Activated naive CD4-positive, alpha-beta T cell treated with anti-CD3 and anti-CD28 coated beads for 36 hours (primary cell): ENCODE data around the gene GABRG1. TPM values are rescaled to one million over a fixed set of nuclear protein-coding genes. Genes with fewer than 3 reads are reported as not detected.

Experiments used
- CTCF ChIA-PET: fragments of 350-600 bp; sonication (Branson Sonifier 250); formaldehyde crosslinking; loops from one replicate; lab custom pipeline; 2021; ENCODE audit warnings: antibody characterized with exemption; lab: Charles Lee
- DNase-seq: peaks from one replicate; pipeline ENCODE4 v3.0.0-alpha.2; 2020
- H3K27ac Mint-ChIP-seq: one replicate; pipeline ENCODE4 v1.8.0; 2021; ENCODE audit warnings: mild to moderate bottlenecking, mixed read lengths
- H3K27me3 Mint-ChIP-seq: one replicate; pipeline ENCODE4 v1.8.0; 2021; ENCODE audit warnings: low read depth, mixed read lengths
- H3K36me3 Mint-ChIP-seq: one replicate; pipeline ENCODE4 v1.8.0; 2021; ENCODE audit warnings: low read depth, mixed read lengths
- H3K4me1 Mint-ChIP-seq: one replicate; pipeline ENCODE4 v1.8.0; 2021; ENCODE audit warnings: low read depth, mixed read lengths
- H3K4me3 Mint-ChIP-seq: one replicate; pipeline ENCODE4 v1.8.0; 2021; ENCODE audit warnings: mild to moderate bottlenecking, moderate library complexity, mixed read lengths
- H3K9me3 Mint-ChIP-seq: one replicate; pipeline ENCODE4 v1.8.0; 2021; ENCODE audit warnings: mixed read lengths
- intact Hi-C: fragments of 100-400 bp; cut with micrococcal nuclease; formaldehyde crosslinking; loops from one replicate; pipeline ENCODE4 v1.15.1; 2023
- total RNA-seq, 2 experiments: library from RNA; stranded (reverse); gene quantifications; one replicate each; pipeline ENCODE4 v1.2.3, GENCODE V29; 2021

Gene GABRG1
- not detected for total RNA-seq

DNA sequence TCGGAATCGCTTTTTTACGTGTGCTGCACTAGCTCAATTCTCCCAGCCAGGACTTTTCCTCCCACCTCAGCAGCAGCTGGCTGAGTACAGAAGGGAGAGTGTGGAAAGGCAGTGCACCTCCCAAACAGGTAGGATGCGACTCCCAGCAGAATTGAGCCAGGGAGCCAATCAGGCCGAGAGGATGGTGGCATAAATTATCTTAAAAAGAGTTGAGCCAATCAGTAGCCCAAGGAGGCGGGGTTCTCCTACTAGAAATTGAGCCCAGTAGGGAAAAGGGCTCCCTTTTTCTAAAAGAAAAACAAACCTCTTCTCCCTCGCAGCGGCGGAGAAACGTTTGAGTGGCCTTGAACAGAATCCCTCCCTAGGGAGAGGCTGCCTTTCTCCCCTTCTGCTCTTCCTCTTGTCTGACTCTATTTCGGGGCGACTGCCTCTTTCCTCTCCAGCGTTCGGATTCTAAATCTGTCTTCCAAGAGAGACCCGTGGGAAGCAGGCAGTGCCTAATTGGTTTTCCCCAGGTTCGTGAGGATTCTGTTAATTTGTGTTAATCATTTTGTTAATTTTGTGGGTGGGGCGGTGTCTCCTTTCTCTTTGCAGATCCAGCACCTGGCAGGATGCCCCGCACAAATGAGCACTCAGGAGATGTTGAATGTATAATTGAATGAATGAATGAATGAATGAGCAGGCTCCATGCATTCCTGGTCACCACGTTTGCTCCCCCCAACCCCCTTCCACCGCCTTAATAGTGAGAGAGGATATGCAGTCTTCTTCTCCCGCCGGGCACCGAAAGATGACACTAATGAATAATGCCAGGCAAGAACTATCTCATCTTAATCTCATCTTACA lies at the start of gene GABRG1:
Gene GABRG1, minus strand, starts transcription at position 142 of the 843 bp plus-strand sequence. Its CDS starts 141 bp downstream, at position 1.
- intact Hi-C loops: no loop called here
- Mint-ChIP-seq H3K36me3 (no peaks in the 10 kb centered on the region), H3K27me3 (no peaks in the 10 kb centered on the region), H3K4me1 (no peaks in the 10 kb centered on the region), H3K9me3 (peaks cover 2% of the 10 kb centered on the region), H3K27ac (no peak within 1 kb of the TSS), H3K4me3 (no peak within 1 kb of the TSS)
- no peak for DNase-seq
- CTCF ChIA-PET: no interaction called here

DNA sequence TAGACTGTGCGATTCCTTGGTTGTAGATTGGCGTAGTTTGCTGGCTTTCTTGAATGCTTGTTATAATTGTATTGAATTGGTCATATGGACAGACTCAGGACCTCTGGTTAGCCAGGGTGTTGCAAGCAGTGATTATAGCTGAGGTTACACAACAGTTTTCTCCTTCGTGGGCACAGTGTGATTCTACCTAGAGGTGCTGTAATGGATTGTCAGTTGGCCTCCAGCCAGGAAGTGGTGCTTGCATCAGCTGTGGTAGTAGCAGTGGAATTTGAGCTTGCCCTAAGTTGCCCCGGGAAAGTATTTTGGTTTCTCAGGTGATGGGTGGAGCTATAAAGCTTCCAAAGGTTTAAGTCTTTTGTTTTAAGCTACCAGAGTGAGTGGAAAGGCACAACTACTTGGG lies 23.1 kb upstream of the GABRG1 start:
- H3K4me1 Mint-ChIP-seq: no peaks in the 10 kb centered on the region
- H3K4me3 Mint-ChIP-seq: no peak overlapping the region
- H3K36me3 Mint-ChIP-seq: no peaks in the 10 kb centered on the region
- no peak for DNase-seq
- intact Hi-C loops: no loop called here
- peaks cover 17% of the 10 kb centered on the region for H3K9me3 Mint-ChIP-seq
- CTCF ChIA-PET: no interaction called here
- H3K27me3 Mint-ChIP-seq: no peaks in the 10 kb centered on the region
- H3K27ac Mint-ChIP-seq: no peak overlapping the region

DNA sequence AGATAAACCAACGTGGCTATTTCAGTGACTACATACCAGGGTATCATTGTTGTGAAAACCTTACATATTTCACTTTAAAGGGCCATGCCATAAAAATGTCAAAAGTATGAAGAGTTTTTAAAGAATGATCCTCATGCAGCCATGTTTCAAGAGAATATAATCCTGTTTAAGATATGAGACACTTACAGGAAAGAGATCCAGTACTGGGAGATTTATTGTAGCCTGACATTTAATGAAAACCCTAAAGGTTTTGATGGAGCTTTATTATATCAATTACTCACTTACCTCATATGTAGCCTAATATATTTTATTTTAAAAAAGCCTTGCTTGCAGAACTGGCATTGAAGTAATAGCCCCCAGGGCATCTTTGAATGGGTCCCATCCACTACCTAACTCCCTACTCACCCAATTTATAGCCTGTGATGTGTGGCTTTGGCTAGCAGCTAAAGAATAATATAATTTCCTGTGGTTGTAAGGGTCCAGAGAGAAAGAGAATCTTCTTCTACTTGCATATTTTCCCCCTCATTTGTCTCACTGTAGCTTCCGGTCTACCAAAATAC lies 7.7 kb upstream of the GABRG1 start:
- H3K4me3 Mint-ChIP-seq: no peak overlapping the region
- H3K9me3 Mint-ChIP-seq: peaks cover 9% of the 10 kb centered on the region
- no peaks in the 10 kb centered on the region for H3K27me3 Mint-ChIP-seq
- CTCF ChIA-PET: no interaction called here
- H3K4me1 Mint-ChIP-seq: no peaks in the 10 kb centered on the region
- no peak for DNase-seq
- no peak overlapping the region for H3K27ac Mint-ChIP-seq
- intact Hi-C loops: no loop called here
- no peaks in the 10 kb centered on the region for H3K36me3 Mint-ChIP-seq

DNA sequence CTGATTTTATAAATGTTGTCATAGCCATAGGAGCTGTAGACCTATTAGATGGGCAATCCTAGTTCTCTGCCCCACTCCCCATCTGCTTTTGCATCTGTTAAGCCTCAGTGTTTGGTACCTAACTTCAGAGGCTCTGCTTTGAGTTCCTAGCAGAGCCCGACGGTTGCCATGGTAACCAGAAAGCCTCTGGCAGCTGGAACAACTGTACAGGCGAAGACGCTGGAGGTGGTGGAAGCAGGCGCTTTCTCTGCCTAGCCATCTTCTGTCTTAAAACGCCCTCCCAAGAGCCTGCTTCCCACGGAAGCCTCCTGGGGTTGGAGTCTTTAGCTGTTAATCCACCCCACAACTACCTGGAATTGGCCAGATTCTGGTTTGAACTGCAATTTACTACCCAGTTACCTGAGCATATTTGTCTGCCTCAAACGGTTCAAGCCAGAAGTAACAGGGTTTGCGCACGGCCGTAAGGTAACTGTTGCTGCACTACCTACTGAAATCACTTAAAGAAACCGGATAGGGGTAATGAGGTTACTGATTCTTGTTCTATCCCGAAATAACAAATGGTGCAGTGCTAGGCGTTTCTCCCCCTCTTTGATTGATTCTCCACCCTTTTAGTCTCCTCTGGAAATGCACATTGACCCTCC lies 1.0 kb upstream of the GABRG1 start:
- intact Hi-C loops: no loop called here
- no peak for DNase-seq
- Mint-ChIP-seq H3K27me3 (no peaks in the 10 kb centered on the region), H3K4me1 (no peaks in the 10 kb centered on the region), H3K4me3 (no peak overlapping the region), H3K9me3 (peaks cover 2% of the 10 kb centered on the region), H3K36me3 (no peaks in the 10 kb centered on the region), H3K27ac (no peak overlapping the region)
- CTCF ChIA-PET: no interaction called here

DNA sequence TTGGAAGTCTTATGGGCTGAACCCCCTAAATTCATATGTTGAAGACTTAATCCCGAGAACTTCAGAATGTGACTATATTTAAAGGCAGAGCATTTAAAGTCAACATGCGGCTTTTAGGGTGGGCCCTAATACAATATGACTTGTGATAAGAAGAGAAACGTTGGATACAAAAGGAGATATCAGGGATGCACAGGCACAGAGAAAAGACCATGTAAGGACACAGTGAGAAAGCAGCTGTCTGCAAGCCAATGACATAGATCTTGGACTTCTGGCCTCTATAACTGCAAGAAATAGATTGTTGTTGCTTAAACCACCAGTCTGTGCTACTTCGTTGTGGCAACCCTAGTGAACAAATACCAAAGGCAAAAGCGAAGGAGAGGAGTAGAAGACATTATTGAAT lies 42.2 kb downstream of the GABRG1 start:
- Mint-ChIP-seq H3K4me3 (no peak overlapping the region), H3K36me3 (no peaks in the 10 kb centered on the region), H3K4me1 (no peaks in the 10 kb centered on the region), H3K9me3 (peaks cover 6% of the 10 kb centered on the region), H3K27ac (no peak overlapping the region), H3K27me3 (no peaks in the 10 kb centered on the region)
- intact Hi-C loops: no loop called here
- DNase-seq: no peak
- CTCF ChIA-PET: no interaction called here

DNA sequence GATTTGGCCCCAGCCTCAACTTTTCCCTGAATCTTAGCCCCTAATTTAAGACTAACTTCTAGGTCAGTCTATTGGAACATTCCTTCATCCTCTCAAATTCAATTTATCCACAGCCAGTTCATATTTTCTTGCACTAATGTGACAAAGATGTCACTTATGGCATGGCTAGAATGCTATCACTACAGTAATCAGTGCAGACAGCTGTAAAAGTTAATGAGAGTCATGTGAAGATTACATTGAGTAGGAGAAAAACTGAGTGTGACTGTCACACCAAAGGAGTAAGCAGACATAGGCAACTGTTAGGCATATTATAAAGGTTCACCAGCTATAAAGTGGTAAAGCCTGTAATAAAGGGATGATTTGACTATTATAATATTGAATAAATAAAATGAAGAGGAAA lies 42.6 kb downstream of the GABRG1 start:
- CTCF ChIA-PET: no interaction called here
- no peaks in the 10 kb centered on the region for H3K27me3 Mint-ChIP-seq
- no peak overlapping the region for H3K4me3 Mint-ChIP-seq
- no peaks in the 10 kb centered on the region for H3K36me3 Mint-ChIP-seq
- H3K9me3 Mint-ChIP-seq: peaks cover 6% of the 10 kb centered on the region
- intact Hi-C loops: no loop called here
- no peak overlapping the region for H3K27ac Mint-ChIP-seq
- H3K4me1 Mint-ChIP-seq: no peaks in the 10 kb centered on the region
- DNase-seq: no peak

DNA sequence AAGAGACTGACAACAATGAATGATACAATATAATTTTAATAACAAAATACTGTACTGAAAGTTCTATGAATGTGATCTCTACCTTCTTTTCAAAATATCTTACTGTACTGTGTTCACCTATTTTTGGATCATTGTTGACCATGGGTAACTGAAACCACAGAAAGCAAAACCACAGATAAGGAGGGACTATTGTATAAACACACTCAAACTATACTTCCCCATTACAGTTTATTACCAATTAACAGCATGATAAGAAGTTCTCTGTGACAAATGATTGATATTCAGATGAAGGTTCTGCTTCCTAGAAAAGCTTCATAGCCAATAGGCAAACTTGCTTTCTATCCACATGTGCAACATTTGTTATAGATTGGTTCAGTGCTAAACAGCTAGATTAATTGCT lies 50.1 kb downstream of the GABRG1 start:
- CTCF ChIA-PET: no interaction called here

DNA sequence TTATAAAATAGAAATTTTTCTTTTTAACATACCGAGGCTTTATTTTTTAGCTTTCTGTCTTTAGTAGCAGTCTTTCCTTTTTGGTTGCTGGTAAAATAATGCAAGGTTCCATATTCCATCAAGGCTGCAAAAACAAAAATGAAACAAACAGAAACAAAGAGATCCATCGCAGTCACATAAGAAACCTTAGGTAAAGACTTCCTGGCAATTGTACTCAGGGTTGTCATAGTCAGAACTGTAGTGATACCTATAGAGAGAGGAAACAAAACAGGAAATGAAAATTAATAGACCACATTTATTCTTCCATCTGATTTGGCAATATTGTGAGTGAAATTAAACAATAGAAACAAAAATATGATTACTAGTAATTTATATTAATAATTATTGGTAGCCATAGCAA lies 72.5 kb downstream of the GABRG1 start:
- peaks cover 7% of the 10 kb centered on the region for H3K9me3 Mint-ChIP-seq
- intact Hi-C loops: no loop called here
- H3K27me3 Mint-ChIP-seq: no peaks in the 10 kb centered on the region
- no peak overlapping the region for H3K4me3 Mint-ChIP-seq
- no peaks in the 10 kb centered on the region for H3K4me1 Mint-ChIP-seq
- no peaks in the 10 kb centered on the region for H3K36me3 Mint-ChIP-seq
- CTCF ChIA-PET: no interaction called here
- no peak for DNase-seq
- no peak overlapping the region for H3K27ac Mint-ChIP-seq

More for the DNA sequence above, 50.1 kb downstream of the GABRG1 start:
- H3K4me1 Mint-ChIP-seq: no peaks in the 10 kb centered on the region
- no peak overlapping the region for H3K27ac Mint-ChIP-seq
- intact Hi-C loops: no loop called here
- H3K9me3 Mint-ChIP-seq: no peaks in the 10 kb centered on the region
- no peaks in the 10 kb centered on the region for H3K27me3 Mint-ChIP-seq
- H3K36me3 Mint-ChIP-seq: no peaks in the 10 kb centered on the region
- DNase-seq: no peak
- H3K4me3 Mint-ChIP-seq: no peak overlapping the region

DNA sequence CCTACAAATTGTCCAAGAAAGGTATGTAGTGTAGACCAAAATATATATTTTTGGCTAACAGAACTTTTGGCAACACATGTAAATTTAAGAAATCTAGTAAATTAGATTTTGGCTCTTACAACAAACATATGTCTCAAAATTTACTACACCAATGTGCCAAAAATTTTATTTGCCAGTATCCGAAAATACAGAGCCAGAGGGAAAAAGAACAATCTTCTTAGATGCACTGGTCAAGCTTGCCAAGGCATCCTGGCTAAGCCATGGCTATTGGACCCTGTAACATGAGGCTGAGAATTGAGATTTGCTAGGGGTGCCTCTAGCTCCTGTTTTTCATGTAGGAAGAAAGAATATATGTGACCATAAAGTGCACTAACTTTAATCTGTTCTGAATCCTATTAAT lies 91.8 kb downstream of the GABRG1 start:
- no peaks in the 10 kb centered on the region for H3K4me1 Mint-ChIP-seq

DNA sequence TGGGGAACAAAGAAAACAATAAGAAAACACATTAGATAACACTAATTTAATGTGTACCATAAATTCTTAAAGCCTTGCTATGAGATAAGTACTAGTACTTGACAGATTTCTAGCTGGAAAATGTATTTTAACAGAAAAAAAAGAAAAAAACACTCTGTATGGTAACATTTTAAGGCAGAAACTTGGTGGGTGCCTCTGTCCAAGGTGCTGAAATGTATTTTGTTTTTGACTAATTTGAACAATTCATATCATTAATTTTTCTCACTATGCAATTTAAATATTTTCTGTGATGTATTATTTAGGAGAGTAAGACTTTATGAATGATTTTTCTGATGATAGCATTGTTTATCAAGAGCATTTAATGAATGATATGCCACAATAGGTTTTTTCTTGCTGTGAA lies 107.5 kb downstream of the GABRG1 start:
- Mint-ChIP-seq H3K9me3 (peaks cover 7% of the 10 kb centered on the region), H3K4me3 (no peak overlapping the region), H3K27me3 (no peaks in the 10 kb centered on the region), H3K27ac (no peak overlapping the region), H3K36me3 (no peaks in the 10 kb centered on the region), H3K4me1 (no peaks in the 10 kb centered on the region)
- CTCF ChIA-PET: no interaction called here
- intact Hi-C loops: no loop called here
- DNase-seq: no peak

More for the DNA sequence above, 91.8 kb downstream of the GABRG1 start:
- H3K27ac Mint-ChIP-seq: no peak overlapping the region
- H3K4me3 Mint-ChIP-seq: no peak overlapping the region
- intact Hi-C loops: no loop called here
- no peak for DNase-seq
- H3K27me3 Mint-ChIP-seq: no peaks in the 10 kb centered on the region
- H3K9me3 Mint-ChIP-seq: peaks cover 22% of the 10 kb centered on the region
- no peaks in the 10 kb centered on the region for H3K36me3 Mint-ChIP-seq
- CTCF ChIA-PET: interaction anchor here (0.6 kb wide), 1 partner anchor 215 kb away, joined by 4 read pairs; no protein-coding TSS in a partner anchor

DNA sequence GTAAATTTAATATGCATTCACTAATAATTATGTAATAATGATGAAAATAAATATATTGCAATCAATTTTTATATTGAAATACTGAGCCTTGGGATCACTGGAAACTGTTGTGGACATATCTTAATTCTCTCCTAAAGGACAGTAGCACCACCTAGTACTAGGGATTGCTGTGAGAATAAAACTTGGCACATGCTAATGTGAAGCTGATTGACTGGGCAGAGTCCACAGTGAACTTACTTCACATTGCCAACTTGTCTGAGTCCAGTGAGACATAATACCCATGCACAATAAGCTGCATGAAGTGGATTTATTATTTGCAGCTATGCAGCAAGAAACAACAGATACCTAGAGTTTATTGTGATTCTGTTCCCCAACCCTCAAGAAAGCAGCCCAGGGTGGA lies 131.1 kb downstream of the GABRG1 start:
- Mint-ChIP-seq H3K4me1 (no peaks in the 10 kb centered on the region), H3K27me3 (no peaks in the 10 kb centered on the region), H3K27ac (no peak overlapping the region), H3K9me3 (peaks cover 19% of the 10 kb centered on the region), H3K4me3 (no peak overlapping the region), H3K36me3 (no peaks in the 10 kb centered on the region)
- intact Hi-C loops: no loop called here
- no peak for DNase-seq
- CTCF ChIA-PET: no interaction called here

DNA sequence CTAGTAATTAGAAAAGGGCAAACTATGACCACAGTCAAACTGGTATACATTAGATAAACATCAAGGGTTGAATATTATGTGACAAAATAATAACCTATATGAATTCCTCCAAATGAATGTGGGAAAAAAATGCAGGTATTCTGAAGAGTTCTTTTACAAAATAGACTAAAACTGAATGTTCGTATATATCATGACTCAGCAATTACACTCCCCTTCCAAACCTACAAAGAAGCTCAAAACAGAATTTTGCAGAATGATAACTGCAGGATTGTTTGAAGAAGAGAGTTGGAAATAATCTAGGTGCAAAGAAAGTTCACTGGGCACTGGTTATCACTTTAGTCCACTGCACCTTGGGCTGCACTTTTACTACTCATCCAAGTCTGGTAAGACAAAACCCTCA lies 134.1 kb downstream of the GABRG1 start:
- Mint-ChIP-seq H3K9me3 (peaks cover 5% of the 10 kb centered on the region), H3K4me3 (no peak overlapping the region), H3K36me3 (no peaks in the 10 kb centered on the region), H3K27me3 (no peaks in the 10 kb centered on the region), H3K27ac (no peak overlapping the region), H3K4me1 (no peaks in the 10 kb centered on the region)
- CTCF ChIA-PET: no interaction called here
- intact Hi-C loops: no loop called here
- no peak for DNase-seq

DNA sequence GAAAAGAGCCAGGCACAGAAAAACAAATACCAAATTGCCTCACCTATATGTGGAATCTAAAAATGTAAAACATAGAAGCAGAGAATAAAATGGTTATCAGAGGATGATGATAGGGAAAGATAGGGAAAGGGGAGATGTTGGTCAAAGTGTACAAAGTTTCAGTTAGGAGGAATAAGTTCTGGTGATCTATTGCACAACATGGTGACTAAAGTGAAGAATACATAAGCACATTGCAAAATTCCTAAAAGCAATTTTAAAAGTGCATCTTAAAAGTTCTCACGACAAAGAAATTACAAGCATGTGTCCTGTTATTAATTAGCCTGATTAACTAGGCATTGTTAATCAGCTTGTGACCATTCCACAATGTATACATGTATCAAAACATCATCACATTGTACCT lies 136.0 kb downstream of the GABRG1 start:
- Mint-ChIP-seq H3K9me3 (peaks cover 5% of the 10 kb centered on the region), H3K27ac (no peak overlapping the region), H3K27me3 (no peaks in the 10 kb centered on the region), H3K4me3 (no peak overlapping the region), H3K36me3 (no peaks in the 10 kb centered on the region), H3K4me1 (no peaks in the 10 kb centered on the region)
- CTCF ChIA-PET: no interaction called here
- intact Hi-C loops: no loop called here
- DNase-seq: no peak
